KMS-11 (cell line): ENCODE data around the gene ERCC1.

Experiments
- H2AFZ ChIP-seq: fragments of 200-600 bp; sonication (generic); 2 replicates; pipeline ENCODE4 v1.6.1; 2016; ENCODE audit warnings: antibody characterized with exemption, mixed run types, low read depth
- H3K27ac ChIP-seq: fragments of 200-600 bp; sonication (generic); 2 replicates; pipeline ENCODE4 v1.6.1; 2016; ENCODE audit warnings: mild to moderate bottlenecking, mixed run types
- H3K27me3 ChIP-seq: fragments of 200-600 bp; sonication (generic); 2 replicates; pipeline ENCODE4 v1.6.1; 2017; ENCODE audit warnings: mild to moderate bottlenecking, low read depth, mixed run types, moderate library complexity; ENCODE audit not compliant: insufficient read depth
- H3K36me3 ChIP-seq: fragments of 200-600 bp; sonication (generic); 2 replicates; pipeline ENCODE4 v1.6.1; 2017; ENCODE audit warnings: mild to moderate bottlenecking, mixed run types; ENCODE audit not compliant: insufficient read depth
- H3K4me1 ChIP-seq: fragments of 200-600 bp; sonication (generic); 2 replicates; pipeline ENCODE4 v1.6.1; 2016; ENCODE audit warnings: mild to moderate bottlenecking, low read depth, mixed run types; ENCODE audit not compliant: poor library complexity, severe bottlenecking
- H3K4me2 ChIP-seq: fragments of 200-600 bp; sonication (generic); 2 replicates; pipeline ENCODE4 v1.7.0; 2016; ENCODE audit warnings: mild to moderate bottlenecking, mixed run types
- H3K4me3 ChIP-seq: fragments of 200-600 bp; sonication (generic); IDR thresholded peaks from 2 replicates; pipeline ENCODE4 v1.6.1; 2017; ENCODE audit warnings: low read depth, low read length, mixed read lengths; ENCODE audit not compliant: insufficient read depth
- H3K79me2 ChIP-seq: fragments of 200-600 bp; sonication (generic); 2 replicates; pipeline ENCODE4 v1.6.1; 2016; ENCODE audit warnings: low read depth, mixed run types; ENCODE audit not compliant: insufficient read depth
- H3K9ac ChIP-seq: fragments of 200-600 bp; sonication (generic); 2 replicates; pipeline ENCODE4 v1.6.1; 2016; ENCODE audit warnings: mild to moderate bottlenecking, mixed run types
- H4K20me1 ChIP-seq: fragments of 200-600 bp; sonication (generic); 2 replicates; pipeline ENCODE4 v1.6.1; 2016; ENCODE audit warnings: mild to moderate bottlenecking, mixed run types; ENCODE audit not compliant: insufficient read depth
- CTCF ChIP-seq: fragments of 200-600 bp; sonication (generic); conservative IDR thresholded peaks from 2 replicates; pipeline ENCODE4 v1.6.1; 2017; ENCODE audit warnings: low read depth, mild to moderate bottlenecking, antibody characterized with exemption, low read length, moderate library complexity, mixed read lengths

Gene ERCC1

GRCh38 chr19:45385392-45386221, 38.1 kb downstream of the ERCC1 start:
- H4K20me1 ChIP-seq = no peaks in the 10 kb centered on the region
- no peaks in the 10 kb centered on the region for H3K4me1 ChIP-seq
- H3K27ac ChIP-seq = no peak overlapping the region
- H3K4me2 ChIP-seq = no peak overlapping the region
- no peak overlapping the region for H3K4me3 ChIP-seq
- H3K36me3 ChIP-seq = no peaks in the 10 kb centered on the region
- no peaks in the 10 kb centered on the region for H3K79me2 ChIP-seq
- no peaks in the 10 kb centered on the region for H3K27me3 ChIP-seq
- no peak for TF ChIP-seq CTCF
- no peak overlapping the region for H2AFZ ChIP-seq
- no peak overlapping the region for H3K9ac ChIP-seq

GRCh38 chr19:45382426-45382825, 41.3 kb downstream of the ERCC1 start:
- no peak overlapping the region for H2AFZ ChIP-seq
- H3K27ac ChIP-seq = no peak overlapping the region
- H3K9ac ChIP-seq = no peak overlapping the region
- H3K4me2 ChIP-seq = no peak overlapping the region
- no peaks in the 10 kb centered on the region for H3K36me3 ChIP-seq
- no peaks in the 10 kb centered on the region for H3K4me1 ChIP-seq
- TF ChIP-seq CTCF = no peak
- no peaks in the 10 kb centered on the region for H4K20me1 ChIP-seq
- no peaks in the 10 kb centered on the region for H3K27me3 ChIP-seq
- no peaks in the 10 kb centered on the region for H3K79me2 ChIP-seq
- H3K4me3 ChIP-seq = no peak overlapping the region

GRCh38 chr19:45380107-45380506, 43.6 kb downstream of the ERCC1 start:
- no peak for TF ChIP-seq CTCF
- Histone ChIP-seq H3K9ac (no peak overlapping the region), H3K4me2 (no peak overlapping the region), H3K4me1 (peaks cover 5% of the 10 kb centered on the region), H3K27me3 (no peaks in the 10 kb centered on the region), H4K20me1 (no peaks in the 10 kb centered on the region), H3K4me3 (no peak overlapping the region), H3K79me2 (no peaks in the 10 kb centered on the region), H3K27ac (no peak overlapping the region), H3K36me3 (no peaks in the 10 kb centered on the region), H2AFZ (no peak overlapping the region)

GRCh38 chr19:45376045-45376724, 47.5 kb downstream of the ERCC1 start:
- Histone ChIP-seq H4K20me1 (no peaks in the 10 kb centered on the region), H3K36me3 (no peaks in the 10 kb centered on the region), H3K4me3 (no peak overlapping the region), H3K4me1 (peaks cover 8% of the 10 kb centered on the region), H3K4me2 (no peak overlapping the region), H3K9ac (no peak overlapping the region), H3K79me2 (no peaks in the 10 kb centered on the region), H3K27ac (no peak overlapping the region), H2AFZ (no peak overlapping the region), H3K27me3 (no peaks in the 10 kb centered on the region)
- TF ChIP-seq CTCF = no peak
